Breast epithelium (tissue), 3 donors: Measurements from ENCODE around the gene CTDNEP1.

Source experiments
- POLR2A ChIP-seq: fragments of 450-650 bp; IDR thresholded peaks from one replicate; pipeline ENCODE4 v1.6.1; 2016; ENCODE audit warnings: antibody characterized with exemption, mild to moderate bottlenecking, moderate library complexity
- POLR2AphosphoS5 ChIP-seq, 3 donors: sonication (generic); formaldehyde crosslinking; IDR thresholded peaks; one replicate each; pipeline ENCODE4 v1.6.1; 2017; ENCODE audit warnings: antibody characterized with exemption in 3 of 3
- TF ChIP-seq, protein P1 (sequence below), 3 donors: fragments of 450-650 bp; IDR thresholded peaks; one replicate each; pipeline ENCODE4 v1.5.1; 2016 to 2017; ENCODE audit warnings: antibody characterized with exemption in 3 of 3, mild to moderate bottlenecking in 3 of 3, moderate library complexity in 3 of 3

DNA sequence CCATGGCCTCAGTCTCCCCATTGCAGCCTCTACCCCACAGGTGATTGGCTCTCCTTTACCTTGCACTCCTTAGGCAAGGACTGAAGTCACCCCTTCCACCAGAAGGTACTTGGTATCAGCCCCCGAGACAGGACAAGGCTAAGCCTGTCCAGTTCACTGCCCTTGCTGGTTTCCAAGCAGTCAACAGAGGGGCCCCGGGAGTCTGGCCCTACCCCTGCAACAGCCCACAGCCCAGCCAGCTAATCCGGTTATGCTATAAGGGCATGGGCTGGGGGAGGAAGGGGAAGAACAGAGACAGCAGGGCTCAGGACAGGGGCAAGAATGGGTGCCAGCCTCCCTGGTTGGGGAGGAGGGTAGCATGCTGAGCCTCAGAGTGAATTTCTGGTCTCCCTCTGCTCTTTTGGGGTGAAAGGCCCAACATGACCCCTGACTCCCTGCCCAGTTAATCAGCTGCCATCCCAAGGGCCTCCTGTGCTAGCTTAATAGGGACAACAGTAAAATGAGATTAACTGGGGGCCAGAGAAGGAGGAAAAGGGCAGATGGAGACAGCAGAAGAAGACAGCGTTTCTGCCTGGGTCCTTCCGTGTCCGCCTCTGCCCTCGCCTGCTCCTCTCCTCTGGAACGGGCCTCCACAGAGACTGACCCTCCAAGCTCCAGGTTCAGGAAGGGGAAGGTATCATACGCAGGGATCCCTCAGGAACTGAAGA lies 42.6 kb downstream of the CTDNEP1 start:
- TF ChIP-seq POLR2AphosphoS5 (IDR thresholded peaks at IDR 0.05) = no peak
- TF ChIP-seq POLR2A = no peak
- TF ChIP-seq, protein P1, sequence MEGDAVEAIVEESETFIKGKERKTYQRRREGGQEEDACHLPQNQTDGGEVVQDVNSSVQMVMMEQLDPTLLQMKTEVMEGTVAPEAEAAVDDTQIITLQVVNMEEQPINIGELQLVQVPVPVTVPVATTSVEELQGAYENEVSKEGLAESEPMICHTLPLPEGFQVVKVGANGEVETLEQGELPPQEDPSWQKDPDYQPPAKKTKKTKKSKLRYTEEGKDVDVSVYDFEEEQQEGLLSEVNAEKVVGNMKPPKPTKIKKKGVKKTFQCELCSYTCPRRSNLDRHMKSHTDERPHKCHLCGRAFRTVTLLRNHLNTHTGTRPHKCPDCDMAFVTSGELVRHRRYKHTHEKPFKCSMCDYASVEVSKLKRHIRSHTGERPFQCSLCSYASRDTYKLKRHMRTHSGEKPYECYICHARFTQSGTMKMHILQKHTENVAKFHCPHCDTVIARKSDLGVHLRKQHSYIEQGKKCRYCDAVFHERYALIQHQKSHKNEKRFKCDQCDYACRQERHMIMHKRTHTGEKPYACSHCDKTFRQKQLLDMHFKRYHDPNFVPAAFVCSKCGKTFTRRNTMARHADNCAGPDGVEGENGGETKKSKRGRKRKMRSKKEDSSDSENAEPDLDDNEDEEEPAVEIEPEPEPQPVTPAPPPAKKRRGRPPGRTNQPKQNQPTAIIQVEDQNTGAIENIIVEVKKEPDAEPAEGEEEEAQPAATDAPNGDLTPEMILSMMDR (IDR thresholded peaks at IDR 0.05) = no peak
